ENCODE data around the gene GNG7. TPM values are rescaled to one million over a fixed set of nuclear protein-coding genes. Genes with fewer than 3 reads are reported as not detected.
"Not testable (repeated sequence)": the region's sequence is repeated elsewhere in the genome, so short reads cannot be mapped to it uniquely, and the experiment has no call there.

GNG7 gene
- total RNA-seq, 1 donor from 2014 or later, result 5.1 TPM

GRCh38 chr19:2656533-2656932, 46.0 kb downstream of the GNG7 start:
- Mint-ChIP-seq H3K4me1 (ENCODE audit: unreplicated experiment) (peaks cover 3% of the 10 kb centered on the region), H3K36me3 (ENCODE audit: unreplicated experiment) (no peaks in the 10 kb centered on the region), H3K27me3 (ENCODE audit: unreplicated experiment) (peaks cover 10% of the 10 kb centered on the region), H3K9me3 (ENCODE audit: unreplicated experiment) (no peaks in the 10 kb centered on the region), H3K27ac (ENCODE audit: unreplicated experiment) (no peak overlapping the region), H3K4me3 (ENCODE audit: unreplicated experiment) (no peak overlapping the region)
- no peak for TF ChIP-seq CTCF (IDR thresholded peaks at IDR 0.05)
- DNase-seq (ENCODE audit: extremely low spot score, unreplicated experiment), result no peak

- H3K4me1 Mint-ChIP-seq (ENCODE audit: unreplicated experiment), result peaks cover 3% of the 10 kb centered on the region
- no peak overlapping the region for H3K27ac Mint-ChIP-seq (ENCODE audit: unreplicated experiment)
- no peak for DNase-seq (ENCODE audit: extremely low spot score, unreplicated experiment)
- no peak for TF ChIP-seq CTCF (IDR thresholded peaks at IDR 0.05)
- H3K27me3 Mint-ChIP-seq (ENCODE audit: unreplicated experiment), result peaks cover 10% of the 10 kb centered on the region
- H3K36me3 Mint-ChIP-seq (ENCODE audit: unreplicated experiment), result no peaks in the 10 kb centered on the region
- H3K9me3 Mint-ChIP-seq (ENCODE audit: unreplicated experiment), result no peaks in the 10 kb centered on the region
- H3K4me3 Mint-ChIP-seq (ENCODE audit: unreplicated experiment), result no peak overlapping the region
Measured at GRCh38 chr19:2653710-2654707, 48.5 kb downstream of the GNG7 start.

GRCh38 chr19:2653218-2653617, 49.3 kb downstream of the GNG7 start:
- Mint-ChIP-seq H3K4me3 (ENCODE audit: unreplicated experiment) (no peak overlapping the region), H3K4me1 (ENCODE audit: unreplicated experiment) (peaks cover 3% of the 10 kb centered on the region), H3K36me3 (ENCODE audit: unreplicated experiment) (no peaks in the 10 kb centered on the region), H3K27ac (ENCODE audit: unreplicated experiment) (no peak overlapping the region), H3K9me3 (ENCODE audit: unreplicated experiment) (no peaks in the 10 kb centered on the region), H3K27me3 (ENCODE audit: unreplicated experiment) (peaks cover 5% of the 10 kb centered on the region)
- TF ChIP-seq CTCF (IDR thresholded peaks at IDR 0.05), result no peak
- no peak for DNase-seq (ENCODE audit: extremely low spot score, unreplicated experiment)

- no peaks in the 10 kb centered on the region for H3K36me3 Mint-ChIP-seq (ENCODE audit: unreplicated experiment)
- no peak for TF ChIP-seq CTCF (IDR thresholded peaks at IDR 0.05)
- H3K4me1 Mint-ChIP-seq (ENCODE audit: unreplicated experiment), result peaks cover 3% of the 10 kb centered on the region
- no peak overlapping the region for H3K4me3 Mint-ChIP-seq (ENCODE audit: unreplicated experiment)
- H3K9me3 Mint-ChIP-seq (ENCODE audit: unreplicated experiment), result no peaks in the 10 kb centered on the region
- DNase-seq (ENCODE audit: extremely low spot score, unreplicated experiment), result no peak
- no peak overlapping the region for H3K27ac Mint-ChIP-seq (ENCODE audit: unreplicated experiment)
- peaks cover 3% of the 10 kb centered on the region for H3K27me3 Mint-ChIP-seq (ENCODE audit: unreplicated experiment)
Measured at GRCh38 chr19:2652504-2653099, 49.9 kb downstream of the GNG7 start.

- DNase-seq (ENCODE audit: extremely low spot score, unreplicated experiment); H3K36me3 Mint-ChIP-seq (ENCODE audit: unreplicated experiment); H3K27me3 Mint-ChIP-seq (ENCODE audit: unreplicated experiment); H3K4me3 Mint-ChIP-seq (ENCODE audit: unreplicated experiment); H3K9me3 Mint-ChIP-seq (ENCODE audit: unreplicated experiment); H3K27ac Mint-ChIP-seq (ENCODE audit: unreplicated experiment); H3K4me1 Mint-ChIP-seq (ENCODE audit: unreplicated experiment): not testable (repeated sequence)
Measured at GRCh38 chr19:2651002-2651733, 51.3 kb downstream of the GNG7 start.
